ENCODE measurements around the gene CD38.

Gene CD38

GRCh38 chr4:15794426-15794825, 16.3 kb downstream of the CD38 start:
- Histone ChIP-seq H2AFZ (ENCODE audit: low read depth, low read length) (no peak overlapping the region), H3K9ac (ENCODE audit: low read depth, low read length) (0 out of 2 replicates have a peak overlapping the region, but pooled peaks have one; percentile 1), H3K9me3 (ENCODE audit: insufficient read depth, low read length, severe bottlenecking) (no peaks in the 10 kb centered on the region), H4K20me1 (ENCODE audit: insufficient read depth, low read length) (peaks cover 56% of the 10 kb centered on the region), H3K4me1 (ENCODE audit: insufficient read depth, low read length) (peaks cover 73% of the 10 kb centered on the region), H3K79me2 (ENCODE audit: insufficient read depth, low read length) (peaks cover 78% of the 10 kb centered on the region), H3K36me3 (ENCODE audit: insufficient read depth, low read length) (peaks cover 67% of the 10 kb centered on the region), H3K27ac (ENCODE audit: low read length) (peak overlapping the region; percentile 55), H3K27me3 (ENCODE audit: insufficient read depth, low read length, poor library complexity) (no peaks in the 10 kb centered on the region), H3K4me3 (ENCODE audit: low read depth in 1 of 2, low read length in 2 of 2) (no peak overlapping the region), H3K4me2 (ENCODE audit: insufficient read depth, low read length) (peak overlapping the region; percentile 36)
- peak; percentile 17; the same call in 1 of the 3 replicates for ATAC-seq (ENCODE audit: insufficient read depth, low read depth)
- TF ChIP-seq EZH2 (IDR thresholded peaks at IDR 0.05; ENCODE audit: borderline replicate concordance, low read depth, low read length, severe bottlenecking) (no peak), CTCF (IDR thresholded peaks at IDR 0.05; ENCODE audit: borderline replicate concordance, extremely low read depth, low read length, poor library complexity, severe bottlenecking) (no peak)
- DNase-seq: no peak

DNA sequence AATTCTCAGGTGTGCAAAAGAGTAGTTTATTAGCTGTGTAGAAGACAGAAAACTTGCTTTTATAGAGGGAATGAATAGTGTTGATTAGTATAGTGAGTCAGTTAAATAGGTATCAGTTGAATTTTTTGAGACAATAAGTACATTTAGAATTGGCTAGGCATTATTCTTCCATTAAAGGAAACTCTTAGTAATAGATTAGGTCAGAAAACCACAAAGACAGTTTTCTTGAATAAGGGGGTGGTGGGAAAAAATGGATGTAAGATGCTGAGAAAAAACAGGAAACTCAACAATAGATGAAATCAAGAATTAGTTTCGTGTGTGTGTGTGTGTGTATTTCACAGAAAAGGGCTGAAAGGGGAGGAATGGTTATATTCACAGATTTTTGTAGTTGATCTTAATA, 16.8 kb downstream of the CD38 start:
- no peaks in the 10 kb centered on the region for H3K9me3 ChIP-seq (ENCODE audit: insufficient read depth, low read length, severe bottlenecking)
- H3K79me2 ChIP-seq (ENCODE audit: insufficient read depth, low read length): peaks cover 78% of the 10 kb centered on the region
- H3K27ac ChIP-seq (ENCODE audit: low read length): peak overlapping the region; percentile 55; the same call in 1 of the 2 replicates
- H3K27me3 ChIP-seq (ENCODE audit: insufficient read depth, low read length, poor library complexity): no peaks in the 10 kb centered on the region
- H3K4me2 ChIP-seq (ENCODE audit: insufficient read depth, low read length): peak overlapping the region; percentile 36; the same call in 1 of the 2 replicates
- no peak overlapping the region for H3K4me3 ChIP-seq (ENCODE audit: low read depth in 1 of 2, low read length in 2 of 2)
- H2AFZ ChIP-seq (ENCODE audit: low read depth, low read length): no peak overlapping the region
- H4K20me1 ChIP-seq (ENCODE audit: insufficient read depth, low read length): peaks cover 56% of the 10 kb centered on the region
- peaks cover 73% of the 10 kb centered on the region for H3K4me1 ChIP-seq (ENCODE audit: insufficient read depth, low read length)
- ATAC-seq (ENCODE audit: insufficient read depth, low read depth): peak; percentile 22
- no peak for DNase-seq
- no peak overlapping the region for H3K9ac ChIP-seq (ENCODE audit: low read depth, low read length)
- peaks cover 67% of the 10 kb centered on the region for H3K36me3 ChIP-seq (ENCODE audit: insufficient read depth, low read length)
- TF ChIP-seq CTCF (IDR thresholded peaks at IDR 0.05; ENCODE audit: borderline replicate concordance, extremely low read depth, low read length, poor library complexity, severe bottlenecking) (no peak), EZH2 (IDR thresholded peaks at IDR 0.05; ENCODE audit: borderline replicate concordance, low read depth, low read length, severe bottlenecking) (no peak)

GRCh38 chr4:15797320-15797719, 19.2 kb downstream of the CD38 start:
- Histone ChIP-seq H3K4me2 (ENCODE audit: insufficient read depth, low read length) (peak overlapping the region; percentile 32), H3K4me3 (ENCODE audit: low read depth in 1 of 2, low read length in 2 of 2) (no peak overlapping the region), H3K27me3 (ENCODE audit: insufficient read depth, low read length, poor library complexity) (no peaks in the 10 kb centered on the region), H3K79me2 (ENCODE audit: insufficient read depth, low read length) (peaks cover 100% of the 10 kb centered on the region), H3K9ac (ENCODE audit: low read depth, low read length) (no peak overlapping the region), H3K4me1 (ENCODE audit: insufficient read depth, low read length) (peaks cover 81% of the 10 kb centered on the region), H3K36me3 (ENCODE audit: insufficient read depth, low read length) (peaks cover 77% of the 10 kb centered on the region), H3K27ac (ENCODE audit: low read length) (peak overlapping the region; percentile 11; the same call in 1 of the 2 replicates), H2AFZ (ENCODE audit: low read depth, low read length) (no peak overlapping the region), H4K20me1 (ENCODE audit: insufficient read depth, low read length) (peaks cover 65% of the 10 kb centered on the region), H3K9me3 (ENCODE audit: insufficient read depth, low read length, severe bottlenecking) (no peaks in the 10 kb centered on the region)
- no peak for DNase-seq
- ATAC-seq (ENCODE audit: insufficient read depth, low read depth): no peak
- no peak for TF ChIP-seq EZH2 (IDR thresholded peaks at IDR 0.05; ENCODE audit: borderline replicate concordance, low read depth, low read length, severe bottlenecking)
- TF ChIP-seq CTCF (IDR thresholded peaks at IDR 0.05; ENCODE audit: borderline replicate concordance, extremely low read depth, low read length, poor library complexity, severe bottlenecking): no peak
